ENCODE results near the gene CD96.

Gene CD96

DNA sequence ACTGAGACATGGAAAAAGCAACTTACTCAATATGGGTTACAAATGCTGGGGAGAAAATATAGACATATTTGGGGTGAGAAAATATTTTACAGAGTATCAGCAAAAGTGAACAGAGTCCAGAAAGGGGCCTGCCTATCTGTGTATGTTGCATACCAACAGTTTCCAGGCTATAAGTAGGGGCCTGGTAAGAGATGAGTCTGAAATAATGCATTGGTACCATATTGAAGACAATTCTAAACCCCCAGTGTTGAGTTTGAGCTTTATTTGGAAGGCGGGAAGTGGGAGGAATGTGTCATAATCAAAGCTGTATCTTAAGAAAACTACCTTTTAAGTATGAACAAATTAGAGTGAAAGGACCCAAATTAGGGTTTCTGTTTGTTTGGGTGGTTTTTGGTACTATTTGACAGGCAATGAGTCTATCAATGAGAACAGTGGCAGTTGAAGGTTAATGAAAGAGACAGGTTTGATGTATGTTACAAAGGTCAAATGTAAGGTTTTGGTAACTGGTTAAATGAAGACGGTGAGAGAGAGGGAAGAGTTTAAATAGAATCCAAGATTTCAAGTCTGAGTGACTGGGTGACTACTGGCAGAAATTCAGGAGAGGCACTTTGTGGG lies 159.4 kb downstream of the CD96 start:
- Mint-ChIP-seq H3K4me1 (peaks cover 32% of the 10 kb centered on the region), H3K27me3 (no peaks in the 10 kb centered on the region), H3K4me3 (no peak overlapping the region), H3K9me3 (no peaks in the 10 kb centered on the region), H3K36me3 (ENCODE audit: low read depth) (peaks cover 7% of the 10 kb centered on the region), H3K27ac (no peak overlapping the region)
- ATAC-seq: peak; percentile 52
- no peak for DNase-seq

Data from activated naive CD8-positive, alpha-beta T cell treated with anti-CD3 and anti-CD28 coated beads, Interleukin-2, amount 50 U/mL, for 24 hours (primary cell).